Type B pancreatic cell (in vitro differentiated cells): ENCODE measurements around the gene MRAP. TPM values are rescaled to one million over a fixed set of nuclear protein-coding genes. Genes with fewer than 3 reads are reported as not detected.

Experiments
- DNase-seq: peaks from one replicate; pipeline ENCODE4 v3.0.0; 2021; ENCODE audit warnings: mixed read lengths; ENCODE audit not compliant: unreplicated experiment; ENCODE audit errors: extremely low spot score
- H3K27ac Mint-ChIP-seq: 2 replicates; pipeline ENCODE4 v1.8.0; 2021; ENCODE audit warnings: mild to moderate bottlenecking, mixed read lengths
- H3K27me3 Mint-ChIP-seq: 2 replicates; pipeline ENCODE4 v1.8.0; 2021; ENCODE audit warnings: mixed read lengths
- H3K36me3 Mint-ChIP-seq: 2 replicates; pipeline ENCODE4 v1.8.0; 2021; ENCODE audit warnings: mixed read lengths
- H3K4me1 Mint-ChIP-seq: one replicate; pipeline ENCODE4 v1.8.0; 2021; ENCODE audit warnings: mixed read lengths; ENCODE audit not compliant: unreplicated experiment
- H3K4me3 Mint-ChIP-seq: 2 replicates; pipeline ENCODE4 v1.8.0; 2021; ENCODE audit warnings: mild to moderate bottlenecking, mixed read lengths
- H3K9me3 Mint-ChIP-seq: 2 replicates; pipeline ENCODE4 v1.8.0; 2021; ENCODE audit warnings: mixed read lengths
- total RNA-seq: library from RNA; stranded (reverse); gene quantifications from 2 replicates; pipeline ENCODE4 v1.2.1, GENCODE V29; 2021; ENCODE audit warnings: low replicate concordance
- TF ChIP-seq, protein P1 (sequence below): fragments of 200-600 bp; sonication (generic); conservative IDR thresholded peaks from 2 replicates; pipeline ENCODE4 v1.5.0; 2021; ENCODE audit warnings: antibody characterized with exemption, mild to moderate bottlenecking

The MRAP gene
- total RNA-seq, 1 donor from 2014 or later = not detected

DNA sequence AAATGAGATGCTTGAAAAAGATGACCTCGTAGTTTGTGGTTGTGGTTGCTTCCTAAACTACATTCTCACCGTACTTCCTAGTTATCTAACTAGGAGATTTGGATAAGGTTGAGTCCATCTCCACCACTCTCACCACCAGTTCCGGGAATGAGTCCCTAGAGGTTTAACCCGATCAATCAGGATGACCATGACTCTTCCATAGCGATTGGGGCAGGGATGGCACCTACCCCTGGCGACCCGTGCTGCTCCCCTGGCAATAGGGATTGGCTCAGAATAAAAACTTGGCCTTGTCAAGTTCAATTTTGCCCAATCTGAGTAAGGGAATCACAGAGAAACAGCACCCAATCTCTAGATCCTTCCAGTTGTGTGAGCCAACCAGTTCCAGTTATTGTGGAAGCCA is 17.1 kb upstream of the MRAP start:
- DNase-seq = no peak
- TF ChIP-seq, protein P1, sequence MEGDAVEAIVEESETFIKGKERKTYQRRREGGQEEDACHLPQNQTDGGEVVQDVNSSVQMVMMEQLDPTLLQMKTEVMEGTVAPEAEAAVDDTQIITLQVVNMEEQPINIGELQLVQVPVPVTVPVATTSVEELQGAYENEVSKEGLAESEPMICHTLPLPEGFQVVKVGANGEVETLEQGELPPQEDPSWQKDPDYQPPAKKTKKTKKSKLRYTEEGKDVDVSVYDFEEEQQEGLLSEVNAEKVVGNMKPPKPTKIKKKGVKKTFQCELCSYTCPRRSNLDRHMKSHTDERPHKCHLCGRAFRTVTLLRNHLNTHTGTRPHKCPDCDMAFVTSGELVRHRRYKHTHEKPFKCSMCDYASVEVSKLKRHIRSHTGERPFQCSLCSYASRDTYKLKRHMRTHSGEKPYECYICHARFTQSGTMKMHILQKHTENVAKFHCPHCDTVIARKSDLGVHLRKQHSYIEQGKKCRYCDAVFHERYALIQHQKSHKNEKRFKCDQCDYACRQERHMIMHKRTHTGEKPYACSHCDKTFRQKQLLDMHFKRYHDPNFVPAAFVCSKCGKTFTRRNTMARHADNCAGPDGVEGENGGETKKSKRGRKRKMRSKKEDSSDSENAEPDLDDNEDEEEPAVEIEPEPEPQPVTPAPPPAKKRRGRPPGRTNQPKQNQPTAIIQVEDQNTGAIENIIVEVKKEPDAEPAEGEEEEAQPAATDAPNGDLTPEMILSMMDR = no peak
- no peaks in the 10 kb centered on the region for H3K27me3 Mint-ChIP-seq
- H3K9me3 Mint-ChIP-seq = peaks cover 3% of the 10 kb centered on the region
- H3K27ac Mint-ChIP-seq = no peak overlapping the region
- H3K36me3 Mint-ChIP-seq = no peaks in the 10 kb centered on the region
- H3K4me1 Mint-ChIP-seq = peaks cover 12% of the 10 kb centered on the region
- no peak overlapping the region for H3K4me3 Mint-ChIP-seq

DNA sequence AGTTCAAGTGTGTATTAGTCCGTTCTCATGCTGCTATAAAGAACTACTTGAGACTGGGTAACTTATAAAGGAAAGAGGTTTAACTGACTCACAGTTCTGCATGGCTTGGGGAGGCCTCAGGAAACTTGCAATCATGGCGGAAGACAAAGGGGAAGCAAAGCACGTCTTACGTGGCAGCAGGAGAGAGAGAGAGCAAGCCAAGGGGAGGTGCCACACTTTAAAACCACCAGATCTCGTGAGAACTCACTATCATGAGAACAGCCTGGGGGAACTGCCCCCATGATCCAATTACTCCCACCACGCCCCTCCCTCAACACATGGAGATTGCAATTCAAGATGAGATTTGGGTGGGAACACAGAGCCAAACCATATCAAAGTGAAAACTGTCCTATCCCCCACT is 15.7 kb upstream of the MRAP start:
- no peak overlapping the region for H3K4me3 Mint-ChIP-seq
- H3K27ac Mint-ChIP-seq = no peak overlapping the region
- DNase-seq = no peak
- H3K9me3 Mint-ChIP-seq = peaks cover 3% of the 10 kb centered on the region
- no peaks in the 10 kb centered on the region for H3K27me3 Mint-ChIP-seq
- H3K36me3 Mint-ChIP-seq = no peaks in the 10 kb centered on the region
- TF ChIP-seq, protein P1 = no peak
- peaks cover 8% of the 10 kb centered on the region for H3K4me1 Mint-ChIP-seq

DNA sequence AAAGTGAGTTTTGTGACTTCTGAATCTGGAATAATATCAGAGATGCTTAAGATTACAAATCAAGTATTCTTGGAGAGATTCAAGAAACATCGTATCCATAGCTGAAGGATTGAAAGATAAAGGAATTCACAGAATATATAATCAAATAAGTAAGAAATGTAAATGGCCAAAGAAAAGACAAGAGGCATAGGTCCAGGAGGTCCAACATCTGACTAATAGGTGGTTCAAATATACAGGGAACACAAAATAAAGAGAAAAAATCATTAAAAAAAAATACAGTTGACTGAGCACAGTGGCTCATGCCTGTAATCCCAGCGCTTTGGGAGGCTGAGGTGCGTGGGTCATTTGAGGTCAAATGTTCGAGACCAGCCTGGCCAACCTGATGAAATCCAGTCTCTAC is 13.2 kb upstream of the MRAP start:
- TF ChIP-seq, protein P1 = no peak
- no peaks in the 10 kb centered on the region for H3K27me3 Mint-ChIP-seq
- H3K27ac Mint-ChIP-seq = no peak overlapping the region
- H3K9me3 Mint-ChIP-seq = peaks cover 3% of the 10 kb centered on the region
- DNase-seq = no peak
- H3K36me3 Mint-ChIP-seq = no peaks in the 10 kb centered on the region
- H3K4me1 Mint-ChIP-seq = no peaks in the 10 kb centered on the region
- H3K4me3 Mint-ChIP-seq = no peak overlapping the region

DNA sequence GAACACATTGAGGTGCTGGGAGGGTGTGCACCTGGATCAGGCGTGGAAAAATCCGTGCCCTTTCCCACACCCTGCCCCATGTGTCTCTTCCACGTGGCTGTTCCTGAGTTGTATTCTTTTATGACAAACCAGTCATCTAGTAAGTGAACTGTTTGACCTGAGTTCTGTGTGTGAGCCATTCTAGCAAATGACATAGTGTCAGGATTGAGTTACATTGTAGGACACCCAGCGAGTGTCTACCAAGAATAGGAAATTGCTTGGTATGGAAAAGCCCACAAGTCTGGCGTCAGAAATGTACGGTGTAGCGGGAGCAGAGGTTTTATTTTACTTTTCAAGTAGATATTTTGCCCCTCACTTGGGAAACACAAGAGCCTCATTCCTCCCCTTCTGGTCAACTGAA is 1.2 kb upstream of the MRAP start:
- Mint-ChIP-seq H3K27me3 (no peaks in the 10 kb centered on the region), H3K27ac (no peak overlapping the region), H3K36me3 (peaks cover 4% of the 10 kb centered on the region), H3K4me3 (no peak overlapping the region), H3K9me3 (no peaks in the 10 kb centered on the region), H3K4me1 (no peaks in the 10 kb centered on the region)
- DNase-seq = no peak
- TF ChIP-seq, protein P1 = no peak

DNA sequence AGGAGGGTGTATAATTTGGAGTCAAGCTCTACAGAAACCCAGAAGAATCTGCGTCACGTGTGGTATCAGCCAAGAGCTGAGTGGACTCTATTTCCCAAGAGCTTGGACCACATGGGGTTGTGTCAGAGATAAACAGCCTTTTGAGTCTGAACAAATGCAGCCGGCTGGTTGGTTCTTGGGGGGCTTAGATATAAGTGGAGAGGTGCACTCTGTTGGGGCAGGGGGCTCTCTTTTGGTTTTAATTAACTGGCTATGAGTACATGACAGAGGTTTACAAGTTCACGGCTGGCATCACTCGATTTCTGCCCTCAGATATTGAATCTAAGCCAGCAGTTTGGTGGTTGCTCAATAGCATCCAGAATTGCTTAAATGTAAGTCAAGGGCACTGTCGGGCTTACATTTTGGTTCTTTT is 501 bp upstream of the MRAP start:
- Mint-ChIP-seq H3K36me3 (peaks cover 4% of the 10 kb centered on the region), H3K4me3 (no peak overlapping the region), H3K27ac (no peak overlapping the region), H3K9me3 (no peaks in the 10 kb centered on the region), H3K27me3 (no peaks in the 10 kb centered on the region), H3K4me1 (no peaks in the 10 kb centered on the region)
- TF ChIP-seq, protein P1 = no peak
- no peak for DNase-seq

DNA sequence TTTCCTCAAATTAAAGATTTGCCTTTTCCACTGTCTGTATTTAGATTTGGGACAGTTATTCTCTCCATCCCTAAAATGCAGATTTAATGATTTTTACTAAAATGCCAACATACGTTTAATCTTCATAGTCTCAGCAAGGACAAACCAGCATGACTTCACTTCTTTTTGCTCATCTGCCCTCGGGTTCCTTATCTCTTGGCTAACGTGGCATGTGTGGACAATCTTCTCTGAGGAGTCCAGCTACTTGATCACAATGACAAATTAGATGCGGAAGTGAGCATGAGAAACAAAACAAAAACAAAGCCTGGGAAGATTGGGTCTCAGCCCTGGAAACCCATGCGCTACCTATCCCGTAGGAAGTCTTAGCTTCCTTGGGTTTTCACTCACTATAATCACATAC is 1.0 kb downstream of the MRAP start:
- H3K9me3 Mint-ChIP-seq = no peaks in the 10 kb centered on the region
- H3K4me3 Mint-ChIP-seq = no peak overlapping the region
- DNase-seq = no peak
- H3K27me3 Mint-ChIP-seq = no peaks in the 10 kb centered on the region
- TF ChIP-seq, protein P1 = no peak
- no peaks in the 10 kb centered on the region for H3K4me1 Mint-ChIP-seq
- H3K36me3 Mint-ChIP-seq = peaks cover 7% of the 10 kb centered on the region
- H3K27ac Mint-ChIP-seq = no peak overlapping the region
